Kidney (tissue), 22 donors: ENCODE results near the gene ANKRD63. TPM values are rescaled to one million over a fixed set of nuclear protein-coding genes. Genes with fewer than 3 reads are reported as not detected.

Experiments
- DNase-seq, 5 donors: peaks; one replicate each; pipeline ENCODE4 v3.0.0-alpha.2; 2013 to 2020
- FAIRE-seq: peaks from 2 replicates; lab custom pipeline; 2012; peaks lifted over from hg19 to GRCh38; lab: Jason Lieb, UNC
- H3K27ac ChIP-seq, 2 donors: one replicate each; pipeline ENCODE4 v1.7.0; 2013; ENCODE audit warnings: low read depth in 2 of 2, low read length in 2 of 2, inconsistent platforms in 1 of 2
- H3K27me3 ChIP-seq: one replicate; pipeline ENCODE4 v1.7.1; 2013; ENCODE audit warnings: low read length, inconsistent platforms; ENCODE audit not compliant: control insufficient read depth, insufficient read depth
- H3K36me3 ChIP-seq, 3 donors: one replicate each; pipeline versions ENCODE4 v1.7.0 to v1.7.1; 2013; ENCODE audit warnings: low read length in 3 of 3, control low read depth in 1 of 3, inconsistent platforms in 1 of 3; ENCODE audit not compliant: insufficient read depth in 3 of 3, control insufficient read depth in 2 of 3
- H3K4me1 ChIP-seq, 3 donors: one replicate each; pipeline versions ENCODE4 v1.7.0 to v1.7.1; 2013; ENCODE audit warnings: low read length in 3 of 3, inconsistent platforms in 1 of 3, low read depth in 1 of 3; ENCODE audit not compliant: control insufficient read depth in 2 of 3, insufficient read depth in 2 of 3
- H3K4me3 ChIP-seq, 3 donors: one replicate each; pipeline versions ENCODE4 v1.7.0 to v1.8.1; 2013; ENCODE audit warnings: low read length in 3 of 3, control low read depth in 1 of 3, inconsistent platforms in 1 of 3
- H3K9ac ChIP-seq, 3 donors: one replicate each; pipeline versions ENCODE4 v1.7.0 to v1.7.1; 2013; ENCODE audit warnings: low read length in 3 of 3, control low read depth in 1 of 3, inconsistent platforms in 1 of 3
- H3K9me3 ChIP-seq, 3 donors: one replicate each; pipeline versions ENCODE4 v1.7.0 to v1.7.1; 2013; ENCODE audit warnings: low read length in 3 of 3, control low read depth in 1 of 3, inconsistent platforms in 1 of 3; ENCODE audit not compliant: control insufficient read depth in 2 of 3, insufficient read depth in 1 of 3
- CTCF ChIP-seq: IDR thresholded peaks from 3 replicates; pipeline ENCODE4 v1.5.1; 2012; ENCODE audit warnings: mild to moderate bottlenecking, moderate library complexity, borderline replicate concordance; ENCODE audit not compliant: insufficient read depth; ENCODE audit errors: extremely low read depth
- intact Hi-C: fragments of 100-400 bp; cut with DNase I; formaldehyde crosslinking; loops from one replicate; pipeline ENCODE4 v1.11.1; 2022
- long read RNA-seq, 10 donors: library from polyadenylated mRNA in 1 of 10; unstranded in 1 of 10; transcript quantifications; one replicate each; pipeline ENCODE4 v2.0.0 and lab custom pipeline, GENCODE V29; 2021 to 2026
- polyA plus RNA-seq: library from polyadenylated mRNA; stranded (reverse); fragments of 350-450 nt; fragmentation: Illumina TruSeq; extraction: RNeasy Lipid Tissue Mini Kit (QIAGEN cat#74804); gene quantifications from one replicate; pipeline ENCODE4 v1.2.3, GENCODE V29; 2014; ENCODE audit warnings: low read depth, low replicate concordance; ENCODE audit not compliant: insufficient read depth
- total RNA-seq: library from RNA; stranded (reverse); fragmentation: NEBNext Ultra II Directional; extraction: Animal tissue kit (Norgen Biotek cat#: 25700); gene quantifications from one replicate; pipeline ENCODE4 v1.2.1, GENCODE V29; 2021
- donor health status: control.
- donor health status: control.
- donor health status: control.
- donor health status: control.
- donor health status: control.
- donor health status: DM: yes; HTN: yes; CAD: no.
- donor health status: Normal renal cell carcinoma (clear cell type).

Gene ANKRD63
- total RNA-seq (not detected), polyA plus RNA-seq (not detected)
- long read RNA-seq, donor 1, partial matches to known transcripts: 0 of 1 reads
- long read RNA-seq, donor 1, other reads (novel, unspliced or antisense): 0 of 1 reads
- long read RNA-seq, donor 2, partial matches to known transcripts: 0 of 1 reads
- long read RNA-seq, donor 2, other reads (novel, unspliced or antisense): 0 of 1 reads
- long read RNA-seq, donor 3: 0 reads
- long read RNA-seq, donor 4: 0 reads
- long read RNA-seq, donor 5: 0 reads
- long read RNA-seq, donor 6: 0 reads
- long read RNA-seq, donor 7: 0 reads
- long read RNA-seq, donor 8: 0 reads
- long read RNA-seq, donor 9: 0 reads
- long read RNA-seq, donor 10: 0 reads

DNA sequence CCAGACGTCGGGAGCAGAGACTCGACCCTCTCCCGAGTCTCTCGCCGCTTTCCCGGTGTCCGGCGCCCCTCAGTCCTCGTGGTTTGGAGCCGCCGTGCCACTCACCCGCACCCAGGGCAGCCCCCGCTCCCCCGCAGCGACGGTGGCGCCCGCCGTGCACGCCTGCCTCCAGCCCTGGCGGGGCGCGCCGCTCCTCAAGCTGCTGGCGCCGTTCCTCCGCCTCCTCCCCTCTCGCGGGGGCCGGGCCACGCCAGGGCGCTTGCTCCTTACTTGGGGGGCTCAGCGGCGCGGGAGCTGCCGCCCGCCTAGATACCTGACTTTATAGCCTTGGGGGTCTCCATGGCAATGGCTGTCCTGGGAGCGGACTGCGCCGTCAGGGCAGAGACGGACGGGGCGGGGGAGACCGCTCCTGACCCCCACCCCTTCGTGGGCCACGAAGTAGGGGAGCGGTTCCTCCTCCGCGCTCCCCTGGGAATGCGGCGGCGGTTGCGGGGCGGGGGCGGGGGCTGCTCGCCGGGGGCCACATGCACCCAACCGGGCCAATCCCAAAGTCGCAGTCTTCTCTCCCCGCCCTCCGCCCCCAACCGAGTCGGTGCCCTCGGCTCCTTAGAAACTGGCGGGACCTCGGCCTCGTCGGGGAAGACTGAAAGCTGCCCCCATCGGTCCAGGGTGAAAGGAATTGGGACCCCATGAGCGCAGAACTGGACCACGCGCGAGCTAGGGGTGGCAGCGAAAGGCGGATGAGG lies at the start of gene ANKRD63:
Gene ANKRD63 (minus strand): TSS at position 196 of the 746 bp plus-strand sequence. CDS start 478 bp downstream, outside the sequence.
- Histone ChIP-seq H3K4me1 (peaks cover 0 to 11% (median 0%) of the 10 kb centered on the region in 3 donors), H3K9ac (no peak within 1 kb of the TSS), H3K27ac (no peak within 1 kb of the TSS), H3K27me3 (peaks cover 27% of the 10 kb centered on the region), H3K36me3 (no peaks in the 10 kb centered on the region), H3K9me3 (no peaks in the 10 kb centered on the region), H3K4me3 (peak within 1 kb of the TSS in 2 of 3 donors; percentile 9 to 46)
- FAIRE-seq: no peak
- DNase-seq: peak in 1 of 5 donors; percentile 64
- no peak for TF ChIP-seq CTCF
- intact Hi-C loops: no loop called here

GRCh38 chr15:40332113-40332781 lies 49.4 kb upstream of the ANKRD63 start:
- no peak for TF ChIP-seq CTCF
- intact Hi-C loops: no loop called here
- DNase-seq (peak in 1 of 5 donors; percentile 61), FAIRE-seq (no peak)
- Histone ChIP-seq H3K36me3 (no peaks in the 10 kb centered on the region), H3K27me3 (no peaks in the 10 kb centered on the region), H3K9ac (no peak overlapping the region), H3K9me3 (no peaks in the 10 kb centered on the region), H3K4me1 (peaks cover 0 to 19% (median 0%) of the 10 kb centered on the region in 3 donors), H3K4me3 (no peak overlapping the region), H3K27ac (no peak overlapping the region)

GRCh38 chr15:40331637-40332036 lies 48.8 kb upstream of the ANKRD63 start:
- H3K4me3 ChIP-seq: no peak overlapping the region
- no peak overlapping the region for H3K27ac ChIP-seq
- DNase-seq: no peak
- TF ChIP-seq CTCF: no peak
- H3K9me3 ChIP-seq: no peaks in the 10 kb centered on the region
- no peak overlapping the region for H3K9ac ChIP-seq
- peaks cover 0 to 19% (median 0%) of the 10 kb centered on the region in 3 donors for H3K4me1 ChIP-seq
- no peak for FAIRE-seq
- no peaks in the 10 kb centered on the region for H3K36me3 ChIP-seq
- intact Hi-C loops: no loop called here
- no peaks in the 10 kb centered on the region for H3K27me3 ChIP-seq
